Calu3 (cell line): ENCODE measurements around the gene B9D2. TPM values are rescaled to one million over a fixed set of nuclear protein-coding genes. Genes with fewer than 3 reads are reported as not detected.

Experiments used
- BruUV-seq: library from RNA; stranded (reverse); fragments of 400-500 nt; replicated peaks from 2 replicates; lab custom pipeline; 2021; lab: Mats Ljungman, UMichigan
- CTCF ChIA-PET: fragments of 300-600 bp; sonication (Branson Sonifier 250); formaldehyde crosslinking; loops from one replicate; lab custom pipeline; 2022; ENCODE audit warnings: antibody characterized with exemption; lab: Charles Lee
- DNase-seq: peaks from one replicate; pipeline ENCODE4 v3.0.0; 2022
- H3K27ac Mint-ChIP-seq: one replicate; pipeline ENCODE4 v1.8.0; 2022; ENCODE audit warnings: mixed read lengths; ENCODE audit not compliant: unreplicated experiment
- H3K27me3 Mint-ChIP-seq: one replicate; pipeline ENCODE4 v1.8.0; 2022; ENCODE audit warnings: mixed read lengths; ENCODE audit not compliant: unreplicated experiment
- H3K36me3 Mint-ChIP-seq: one replicate; pipeline ENCODE4 v1.8.0; 2022; ENCODE audit warnings: mild to moderate bottlenecking, moderate library complexity, mixed read lengths; ENCODE audit not compliant: insufficient read depth, unreplicated experiment
- H3K4me1 Mint-ChIP-seq: one replicate; pipeline ENCODE4 v1.8.0; 2022; ENCODE audit warnings: mild to moderate bottlenecking, low read depth, mixed read lengths; ENCODE audit not compliant: unreplicated experiment
- H3K4me3 Mint-ChIP-seq: one replicate; pipeline ENCODE4 v1.8.0; 2022; ENCODE audit warnings: mild to moderate bottlenecking, low read depth, moderate library complexity, mixed read lengths; ENCODE audit not compliant: unreplicated experiment
- H3K9me3 Mint-ChIP-seq: one replicate; pipeline ENCODE4 v1.8.0; 2022; ENCODE audit warnings: low read depth, mixed read lengths; ENCODE audit not compliant: unreplicated experiment
- CTCF ChIP-seq: fragments of 200-600 bp; IDR thresholded peaks from one replicate; pipeline ENCODE4 v1.8.0; 2022; ENCODE audit warnings: antibody characterized with exemption; ENCODE audit not compliant: unreplicated experiment
- intact Hi-C: fragments of 100-400 bp; cut with micrococcal nuclease; formaldehyde crosslinking; loops from one replicate; pipeline ENCODE4 v1.10.0; 2022; ENCODE audit not compliant: unreplicated experiment
- total RNA-seq: library from RNA; stranded (reverse); gene quantifications from 2 replicates; pipeline ENCODE4 v1.2.3, GENCODE V29; 2022

B9D2 gene
- total RNA-seq, 1 experiment from 2014 or later: 6.4 TPM

- BruUV-seq: no TSS peak
- Mint-ChIP-seq H3K4me3 (peak overlapping the region; percentile 95), H3K36me3 (peaks cover 31% of the 10 kb centered on the region), H3K27ac (peak overlapping the region; percentile 98), H3K27me3 (no peaks in the 10 kb centered on the region), H3K4me1 (peaks cover 34% of the 10 kb centered on the region), H3K9me3 (no peaks in the 10 kb centered on the region)
- TF ChIP-seq CTCF: no peak
- CTCF ChIA-PET: interaction anchor here (0.7 to 1.6 kb wide), 5 partner anchors 13 to 241 kb away, joined by 3 to 23 read pairs (median 4); partner anchors contain the start of genes DMAC2 and TGFB1
- no peak for DNase-seq
- intact Hi-C loops: no loop called here
Observed at GRCh38 chr19:41364524-41365391, 809 bp upstream of the B9D2 start.

DNA sequence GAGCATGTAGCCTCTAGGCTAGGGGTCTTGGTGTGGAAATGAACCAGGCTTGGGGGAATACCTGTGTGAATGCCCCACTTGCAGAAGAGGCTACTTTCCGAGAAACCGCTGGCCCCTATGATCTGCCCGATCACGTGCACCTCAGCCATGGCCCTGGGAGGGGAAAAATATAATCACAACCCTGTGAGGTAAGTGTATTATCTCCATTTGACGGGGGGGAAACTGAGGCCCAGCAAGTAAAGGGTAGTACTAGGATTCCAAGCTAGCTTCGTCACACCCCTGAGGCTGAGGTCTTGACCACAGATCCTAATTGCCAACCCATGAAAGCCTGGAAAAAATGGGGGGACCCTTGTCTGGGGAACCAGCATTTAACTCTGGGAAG is 587 bp downstream of the B9D2 start:
- no peak for TF ChIP-seq CTCF
- Mint-ChIP-seq H3K4me1 (peaks cover 34% of the 10 kb centered on the region), H3K27ac (peak overlapping the region; percentile 98), H3K36me3 (peaks cover 31% of the 10 kb centered on the region), H3K4me3 (peak overlapping the region; percentile 95), H3K9me3 (no peaks in the 10 kb centered on the region), H3K27me3 (no peaks in the 10 kb centered on the region)
- no peak for DNase-seq
- no TSS peak for BruUV-seq
- intact Hi-C loops: no loop called here
- CTCF ChIA-PET: interaction anchor here (0.5 to 1.6 kb wide), 7 partner anchors 11 to 709 kb away, joined by 3 to 23 read pairs (median 4); partner anchors contain the start of genes DMAC2, HNRNPUL1 and TGFB1

GRCh38 chr19:41362143-41362847 is 1.7 kb downstream of the B9D2 start:
- H3K27ac Mint-ChIP-seq: peak overlapping the region; percentile 98
- H3K4me3 Mint-ChIP-seq: peak overlapping the region; percentile 95
- no peaks in the 10 kb centered on the region for H3K27me3 Mint-ChIP-seq
- no peak for TF ChIP-seq CTCF
- peak; percentile 28 for DNase-seq
- intact Hi-C loops: no loop called here
- CTCF ChIA-PET: interaction anchor here (1.4 kb wide), 1 partner anchor 10 kb away, joined by 5 read pairs; no protein-coding TSS in a partner anchor
- H3K4me1 Mint-ChIP-seq: peaks cover 24% of the 10 kb centered on the region
- H3K9me3 Mint-ChIP-seq: no peaks in the 10 kb centered on the region
- no TSS peak for BruUV-seq
- H3K36me3 Mint-ChIP-seq: peaks cover 24% of the 10 kb centered on the region

DNA sequence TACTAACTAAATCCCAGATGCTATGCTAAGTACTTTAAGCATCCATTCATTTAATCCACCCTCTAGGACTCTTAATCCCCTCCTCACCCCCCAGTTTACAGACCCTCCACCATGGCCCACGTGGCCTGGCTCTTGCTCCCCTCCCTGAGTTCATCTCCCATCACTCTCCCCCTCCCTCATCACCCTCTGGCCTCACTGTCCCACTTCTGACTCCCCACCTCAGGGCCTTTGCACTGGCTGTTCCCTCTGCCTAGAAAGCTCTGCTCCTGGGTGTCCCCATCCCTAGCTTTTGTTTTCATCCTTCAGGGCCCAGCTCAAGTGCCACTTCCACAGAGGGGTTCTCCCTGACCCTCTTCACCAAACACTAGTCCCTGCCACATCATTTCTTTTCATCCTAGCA is 4.2 kb downstream of the B9D2 start:
- H3K27ac Mint-ChIP-seq: no peak overlapping the region
- H3K36me3 Mint-ChIP-seq: peaks cover 28% of the 10 kb centered on the region
- intact Hi-C loops: loop anchor here (10.0 kb wide), 1 partner anchor 75 kb away; the partner anchor contains the start of gene DMAC2
- no peaks in the 10 kb centered on the region for H3K9me3 Mint-ChIP-seq
- BruUV-seq: no TSS peak
- H3K27me3 Mint-ChIP-seq: no peaks in the 10 kb centered on the region
- H3K4me1 Mint-ChIP-seq: peaks cover 10% of the 10 kb centered on the region
- CTCF ChIA-PET: no interaction called here
- H3K4me3 Mint-ChIP-seq: no peak overlapping the region
- TF ChIP-seq CTCF: no peak
- no peak for DNase-seq
